ENCODE measurements around the gene ZNF827.

The ZNF827 gene

DNA sequence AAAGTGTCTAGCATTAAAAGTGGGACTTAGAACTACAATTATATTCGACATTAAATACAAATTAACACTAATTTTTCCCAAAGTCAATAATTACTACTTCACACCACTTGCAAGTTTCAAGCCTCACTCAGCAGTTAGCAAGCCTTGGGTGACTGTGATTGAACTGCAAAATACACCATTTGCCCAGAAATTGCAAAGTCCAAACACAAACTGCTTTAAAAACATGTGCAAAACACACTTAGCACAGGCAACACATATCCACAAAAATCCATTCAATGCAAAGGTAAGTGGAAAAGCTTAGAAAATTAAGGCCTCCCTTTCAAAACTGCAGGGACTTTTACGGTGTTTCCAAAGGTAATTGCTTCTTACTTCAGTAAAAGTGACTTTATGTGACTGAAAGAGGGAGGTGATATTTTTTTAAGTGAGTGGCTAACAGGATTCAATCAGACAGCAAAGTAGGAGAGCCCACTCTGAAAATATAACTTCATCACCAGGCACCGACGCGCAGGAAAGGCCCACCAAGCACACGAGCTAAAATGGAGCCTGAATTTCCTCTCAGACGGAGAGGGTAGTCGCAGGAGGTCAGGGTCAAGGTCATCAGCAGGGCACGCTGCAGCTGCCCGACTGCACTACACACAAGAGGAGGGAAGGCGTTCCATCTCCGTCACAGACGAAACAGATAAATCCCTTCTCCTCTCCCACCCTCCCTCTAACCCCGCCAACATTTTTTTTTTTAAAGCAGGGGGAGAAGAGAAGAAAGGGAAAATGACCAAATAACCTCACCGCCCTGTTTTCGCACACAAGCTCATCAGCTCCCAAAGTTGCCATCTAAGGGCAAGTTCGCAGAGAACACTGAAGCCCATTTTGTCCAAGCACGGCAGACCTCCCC, 3.1 kb downstream of the ZNF827 start:
- peak overlapping the region; percentile 91 for H3K4me3 ChIP-seq (ENCODE audit: control insufficient read depth, low read depth, low read length)
- peak; percentile 4 for TF ChIP-seq CTCF (IDR thresholded peaks at IDR 0.05; ENCODE audit: control insufficient read depth, insufficient read depth, low read depth, low read length, missing control alignments)
- no peak for DNase-seq (ENCODE audit: low read depth)

GRCh38 chr4:145934434-145935047, 4.1 kb downstream of the ZNF827 start:
- no peak overlapping the region for H3K4me3 ChIP-seq (ENCODE audit: control insufficient read depth, low read depth, low read length)
- TF ChIP-seq CTCF (IDR thresholded peaks at IDR 0.05; ENCODE audit: control insufficient read depth, insufficient read depth, low read depth, low read length, missing control alignments), result no peak
- no peak for DNase-seq (ENCODE audit: low read depth)

DNA sequence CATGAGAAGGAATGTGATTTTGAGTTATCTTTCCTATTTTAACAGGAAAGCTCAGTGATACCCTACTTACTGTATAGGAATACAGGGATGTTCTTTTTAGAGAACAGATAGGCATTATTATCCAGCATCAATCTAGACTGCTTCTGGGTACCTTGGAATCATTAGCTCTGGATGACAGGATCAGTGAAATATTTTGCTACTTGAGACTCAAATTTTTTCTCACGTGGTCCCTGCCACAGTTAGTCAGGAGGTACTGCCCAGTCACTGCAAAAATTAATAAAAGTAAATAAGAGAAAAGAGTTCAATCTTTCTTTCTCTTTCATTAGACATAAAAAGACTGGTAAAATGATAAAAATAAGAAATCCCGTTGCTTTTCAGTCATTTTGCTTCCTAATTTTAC, 5.5 kb downstream of the ZNF827 start:
- DNase-seq (ENCODE audit: low read depth), result no peak
- no peak overlapping the region for H3K4me3 ChIP-seq (ENCODE audit: control insufficient read depth, low read depth, low read length)
- TF ChIP-seq CTCF (IDR thresholded peaks at IDR 0.05; ENCODE audit: control insufficient read depth, insufficient read depth, low read depth, low read length, missing control alignments), result no peak

GRCh38 chr4:145931403-145931802, 7.2 kb downstream of the ZNF827 start:
- TF ChIP-seq CTCF (IDR thresholded peaks at IDR 0.05; ENCODE audit: control insufficient read depth, insufficient read depth, low read depth, low read length, missing control alignments), result no peak
- DNase-seq (ENCODE audit: low read depth), result no peak
- no peak overlapping the region for H3K4me3 ChIP-seq (ENCODE audit: control insufficient read depth, low read depth, low read length)

- no peak for TF ChIP-seq CTCF (IDR thresholded peaks at IDR 0.05; ENCODE audit: control insufficient read depth, insufficient read depth, low read depth, low read length, missing control alignments)
- H3K4me3 ChIP-seq (ENCODE audit: control insufficient read depth, low read depth, low read length), result no peak overlapping the region
Measured at GRCh38 chr4:145930592-145930991, 8.0 kb downstream of the ZNF827 start.

DNA sequence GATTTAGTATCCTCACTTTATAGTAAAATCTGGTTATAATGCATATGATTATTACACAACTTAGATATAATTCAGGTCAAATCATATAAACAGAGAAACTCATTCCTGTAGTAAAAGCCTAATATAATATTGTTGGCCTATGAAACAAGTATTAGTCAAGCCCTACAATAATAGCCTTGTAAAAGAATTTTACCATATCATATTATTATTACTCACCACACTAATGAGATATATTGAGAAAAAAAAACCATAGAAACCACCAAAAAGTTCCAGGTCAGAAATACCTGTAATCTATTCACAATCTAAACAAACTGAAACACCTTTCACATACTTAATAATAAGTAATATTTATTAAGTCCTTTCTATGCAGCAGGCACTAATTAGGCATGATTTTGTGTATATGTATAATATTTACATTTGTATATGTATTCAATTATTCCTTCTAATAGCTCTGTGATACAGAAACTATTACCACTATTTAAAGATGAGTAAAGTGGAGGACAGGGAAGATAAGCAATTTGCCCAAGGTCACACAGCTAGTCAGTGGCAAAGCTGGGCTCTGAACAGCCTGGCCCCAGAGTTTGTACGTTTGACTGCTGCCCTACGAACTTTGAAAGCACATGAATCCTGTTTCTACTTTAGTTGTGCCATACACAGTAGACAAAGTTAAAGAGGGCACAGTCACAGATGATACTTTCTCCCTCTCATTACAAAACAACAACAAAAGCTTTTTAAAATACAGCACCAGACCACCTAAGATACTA, 9.0 kb downstream of the ZNF827 start:
- no peak for DNase-seq (ENCODE audit: low read depth)
- H3K4me3 ChIP-seq (ENCODE audit: control insufficient read depth, low read depth, low read length), result no peak overlapping the region
- no peak for TF ChIP-seq CTCF (IDR thresholded peaks at IDR 0.05; ENCODE audit: control insufficient read depth, insufficient read depth, low read depth, low read length, missing control alignments)

More at GRCh38 chr4:145930592-145930991, 8.0 kb downstream of the ZNF827 start:
- no peak for DNase-seq (ENCODE audit: low read depth)

All from AG09309 (cell line).